H9 (cell line): ENCODE data around the gene RALBP1. TPM values are rescaled to one million over a fixed set of nuclear protein-coding genes. Genes with fewer than 3 reads are reported as not detected.

ENCODE experiments used
- DNase-seq: peaks from one replicate; pipeline ENCODE4 v3.0.0-alpha.2; 2017
- H2AFZ ChIP-seq: one replicate; pipeline ENCODE4 v1.6.1; 2013; ENCODE audit warnings: mild to moderate bottlenecking, low read length, control low read depth, moderate library complexity
- H2AK5ac ChIP-seq: 2 replicates; pipeline ENCODE4 v1.6.1; 2013; ENCODE audit warnings: low read length, control low read depth, mixed read lengths; ENCODE audit not compliant: insufficient read length
- H2BK120ac ChIP-seq: one replicate; pipeline ENCODE4 v1.6.1; 2013; ENCODE audit warnings: low read depth, mild to moderate bottlenecking, low read length, control low read depth, inconsistent platforms; ENCODE audit not compliant: poor library complexity, severe bottlenecking
- H2BK12ac ChIP-seq: 2 replicates; pipeline ENCODE4 v1.6.1; 2013; ENCODE audit warnings: low read length, control low read depth, mixed read lengths, low read depth; ENCODE audit not compliant: insufficient read length
- H2BK15ac ChIP-seq: 2 replicates; pipeline ENCODE4 v1.6.1; 2013; ENCODE audit warnings: low read depth, low read length, control low read depth
- H2BK20ac ChIP-seq: one replicate; pipeline ENCODE4 v1.6.1; 2013; ENCODE audit warnings: low read depth, mild to moderate bottlenecking, low read length, control low read depth, inconsistent platforms; ENCODE audit not compliant: poor library complexity, severe bottlenecking
- H2BK5ac ChIP-seq: 2 replicates; pipeline ENCODE4 v1.6.1; 2013; ENCODE audit warnings: low read length, control low read depth, mixed read lengths; ENCODE audit not compliant: insufficient read length
- H3K14ac ChIP-seq: 2 replicates; pipeline ENCODE4 v1.6.1; 2013; ENCODE audit warnings: low read length, control low read depth; ENCODE audit not compliant: insufficient read depth
- H3K18ac ChIP-seq: 2 replicates; pipeline ENCODE4 v1.6.1; 2013; ENCODE audit warnings: low read depth, mild to moderate bottlenecking, mixed read lengths, low read length, control low read depth; ENCODE audit not compliant: insufficient read length
- H3K23ac ChIP-seq: 2 replicates; pipeline ENCODE4 v1.6.1; 2013; ENCODE audit warnings: low read length, control low read depth, mixed read lengths, low read depth; ENCODE audit not compliant: insufficient read length
- H3K23me2 ChIP-seq: 2 replicates; pipeline ENCODE4 v1.6.1; 2013; ENCODE audit warnings: low read depth, mild to moderate bottlenecking, mixed read lengths, low read length, control low read depth; ENCODE audit not compliant: insufficient read length, poor library complexity, severe bottlenecking
- H3K27ac ChIP-seq: 2 replicates; pipeline ENCODE4 v1.5.1; 2013; ENCODE audit warnings: low read length, control low read depth, mixed read lengths, low read depth; ENCODE audit not compliant: insufficient read length
- H3K27me3 ChIP-seq: 2 replicates; pipeline ENCODE4 v1.6.1; 2013; ENCODE audit warnings: low read length, control low read depth, inconsistent platforms; ENCODE audit not compliant: insufficient read depth
- H3K4ac ChIP-seq: 2 replicates; pipeline ENCODE4 v1.6.1; 2013; ENCODE audit warnings: low read depth, mild to moderate bottlenecking, control low read depth, inconsistent platforms, low read length, moderate library complexity
- H3K4me1 ChIP-seq: 2 replicates; pipeline ENCODE4 v1.6.1; 2013; ENCODE audit warnings: low read length, control low read depth, inconsistent platforms; ENCODE audit not compliant: insufficient read depth
- H3K4me2 ChIP-seq: 2 replicates; pipeline ENCODE4 v1.6.1; 2013; ENCODE audit warnings: low read length, control low read depth, mixed read lengths; ENCODE audit not compliant: insufficient read length, insufficient read depth
- H3K56ac ChIP-seq: 2 replicates; pipeline ENCODE4 v1.6.1; 2013; ENCODE audit warnings: low read depth, mild to moderate bottlenecking, mixed read lengths, low read length, control low read depth; ENCODE audit not compliant: insufficient read length
- H3K79me1 ChIP-seq: 2 replicates; pipeline ENCODE4 v1.6.1; 2013; ENCODE audit warnings: low read depth, mild to moderate bottlenecking, moderate library complexity, low read length, control low read depth, inconsistent platforms; ENCODE audit not compliant: insufficient read depth, poor library complexity, severe bottlenecking
- H3K79me2 ChIP-seq: 2 replicates; pipeline ENCODE4 v1.6.1; 2013; ENCODE audit warnings: low read length, control low read depth, inconsistent platforms; ENCODE audit not compliant: insufficient read depth
- H3K9ac ChIP-seq: 2 replicates; pipeline ENCODE4 v1.6.1; 2013; ENCODE audit warnings: low read length, control low read depth, mixed read lengths; ENCODE audit not compliant: insufficient read length; ENCODE audit errors: extremely low read depth
- H3K9me3 ChIP-seq: one replicate; pipeline ENCODE4 v1.6.1; 2013; ENCODE audit warnings: low read depth, low read length, inconsistent platforms; ENCODE audit not compliant: control insufficient read depth
- H3T11ph ChIP-seq: one replicate; pipeline ENCODE4 v1.6.1; 2013; ENCODE audit warnings: mild to moderate bottlenecking, low read length, control low read depth, inconsistent platforms
- H4K20me1 ChIP-seq: one replicate; pipeline ENCODE4 v1.6.1; 2013; ENCODE audit not compliant: control insufficient read depth, insufficient read length, insufficient read depth
- H4K5ac ChIP-seq: 2 replicates; pipeline ENCODE4 v1.6.1; 2013; ENCODE audit warnings: low read depth, mild to moderate bottlenecking, mixed read lengths, low read length, control low read depth; ENCODE audit not compliant: insufficient read length
- H4K8ac ChIP-seq: replicated peaks from 2 replicates; pipeline ENCODE4 v1.6.1; 2013; ENCODE audit warnings: low read length, control low read depth, mixed read lengths, low read depth; ENCODE audit not compliant: insufficient read length
- H4K91ac ChIP-seq: 2 replicates; pipeline ENCODE4 v1.6.1; 2013; ENCODE audit warnings: low read depth, mild to moderate bottlenecking, moderate library complexity, mixed read lengths, low read length, control low read depth; ENCODE audit not compliant: insufficient read length
- H3K27ac Mint-ChIP-seq, 3 experiments: 2 replicates in 2 of 3; 3 replicates in 1 of 3; pipeline ENCODE4 v1.8.0; 2020 to 2021; ENCODE audit warnings: mixed read lengths in 3 of 3, mild to moderate bottlenecking in 1 of 3, moderate library complexity in 1 of 3
- H3K27me3 Mint-ChIP-seq: 2 replicates; pipeline ENCODE4 v1.8.0; 2021; ENCODE audit warnings: low read depth, mild to moderate bottlenecking, moderate library complexity, mixed read lengths
- H3K36me3 Mint-ChIP-seq, 3 experiments: 2 replicates in 2 of 3; 3 replicates in 1 of 3; pipeline ENCODE4 v1.8.0; 2020 to 2021; ENCODE audit warnings: low read depth in 3 of 3, mixed read lengths in 3 of 3; ENCODE audit not compliant: insufficient read depth in 1 of 3
- H3K4me1 Mint-ChIP-seq, 2 experiments: 2 replicates each; pipeline ENCODE4 v1.8.0; 2020; ENCODE audit warnings: mixed read lengths in 2 of 2
- H3K4me3 Mint-ChIP-seq, 2 experiments: 2 replicates in 1 of 2; 3 replicates in 1 of 2; pipeline ENCODE4 v1.8.0; 2020 to 2021; ENCODE audit warnings: mild to moderate bottlenecking in 2 of 2, mixed read lengths in 2 of 2, moderate library complexity in 1 of 2
- H3K9me3 Mint-ChIP-seq, 2 experiments: 2 replicates in 1 of 2; 3 replicates in 1 of 2; pipeline ENCODE4 v1.8.0; 2020; ENCODE audit warnings: mild to moderate bottlenecking in 2 of 2, mixed read lengths in 2 of 2, moderate library complexity in 1 of 2
- CTCF ChIP-seq: fragments of 200-600 bp; sonication (generic); conservative IDR thresholded peaks from 3 replicates; pipeline ENCODE4 v1.8.0; 2021; ENCODE audit warnings: antibody characterized with exemption, mild to moderate bottlenecking
- WGBS: extraction: QIAGEN DNeasy Blood & Tissue Kit; methylation state at CpG from one replicate; pipeline ENCODE4 v1.1.7; 2013; ENCODE audit warnings: missing lambda C conversion rate, low lambda C conversion rate, mixed read lengths; ENCODE audit not compliant: insufficient read length; ENCODE audit errors: extremely low coverage; 5-methylcytosine and 5-hydroxymethylcytosine counted together
- total RNA-seq: library from RNA; stranded (reverse); gene quantifications from 2 replicates; pipeline ENCODE4 v1.2.1, GENCODE V29; 2021

Gene RALBP1
- total RNA-seq, 1 experiment from 2014 or later, result 51.0 TPM

DNA sequence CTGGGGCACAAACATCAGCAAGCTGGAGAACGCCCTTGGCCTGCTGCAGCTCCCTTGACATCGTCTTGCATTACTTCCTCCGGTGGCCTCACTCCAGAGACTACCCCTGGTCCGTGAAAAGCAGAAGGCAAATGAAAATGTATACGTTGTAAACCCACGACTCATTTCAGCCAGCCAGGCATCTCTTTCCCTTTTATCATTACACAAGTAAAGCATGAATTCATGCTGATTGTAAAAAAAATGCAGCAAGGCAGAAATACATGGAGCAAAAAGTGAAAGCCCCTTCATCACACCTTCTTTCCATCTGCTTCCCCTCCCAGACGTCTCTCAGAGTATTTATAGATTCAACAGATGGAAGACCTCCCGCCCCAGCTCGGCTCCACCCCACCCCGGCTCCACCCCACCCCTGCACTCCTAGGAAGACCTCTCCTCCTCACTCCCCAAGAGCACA is 41.6 kb upstream of the RALBP1 start:
- Histone ChIP-seq H4K91ac (no peak overlapping the region), H4K20me1 (no peaks in the 10 kb centered on the region), H2BK20ac (no peak overlapping the region), H4K5ac (no peak overlapping the region), H3K9ac (no peak overlapping the region), H3K14ac (no peak overlapping the region), H2BK5ac (no peak overlapping the region), H2BK120ac (no peak overlapping the region), H2AK5ac (no peak overlapping the region), H3K23me2 (no peaks in the 10 kb centered on the region), H3K4me2 (no peak overlapping the region), H3K4me1 (peaks cover 3% of the 10 kb centered on the region; the same call in 1 of the 2 replicates), H3K9me3 (no peaks in the 10 kb centered on the region), H2AFZ (no peak overlapping the region), H3K79me2 (no peaks in the 10 kb centered on the region), H3K27ac (no peak overlapping the region), H2BK12ac (no peak overlapping the region), H2BK15ac (no peak overlapping the region), H3T11ph (no peak overlapping the region), H3K79me1 (no peaks in the 10 kb centered on the region), H3K23ac (no peak overlapping the region), H3K4ac (no peak overlapping the region), H3K56ac (no peak overlapping the region), H4K8ac (no peak overlapping the region), H3K18ac (peak overlapping the region; percentile 82), H3K27me3 (no peaks in the 10 kb centered on the region)
- TF ChIP-seq CTCF, result no peak
- H3K27me3 Mint-ChIP-seq, result peaks cover 2% of the 10 kb centered on the region; the same call in 1 of the 2 replicates
- H3K27ac Mint-ChIP-seq, result peak overlapping the region in 2 of 3 experiments; percentile 78 to 91; a peak in 2 of 7 replicates
- WGBS, result no CpG with 5 or more reads among the region's 10 CpGs
- H3K4me1 Mint-ChIP-seq, result peaks cover 22 to 29% of the 10 kb centered on the region in 2 experiments
- peaks cover 10 to 13% of the 10 kb centered on the region in 2 experiments; a peak in 3 of 5 replicates for H3K9me3 Mint-ChIP-seq
- no peak for DNase-seq
- peaks cover 1 to 15% (median 3%) of the 10 kb centered on the region in 3 experiments; a peak in 4 of 7 replicates for H3K36me3 Mint-ChIP-seq
- H3K4me3 Mint-ChIP-seq, result peak overlapping the region in 1 of 2 experiments; percentile 49; a peak in 1 of 5 replicates
